HFF-Myc (cell line): ENCODE data around the gene ZNF492.
"Not testable (repeated sequence)": the region's sequence is repeated elsewhere in the genome, so short reads cannot be mapped to it uniquely, and the experiment has no call there.

Source experiments
- DNase-seq: peaks from one replicate; pipeline ENCODE4 v3.0.0-alpha.2; 2011; ENCODE audit warnings: low read depth; ENCODE audit errors: extremely low read depth
- H3K4me3 ChIP-seq: replicated peaks from 2 replicates; pipeline ENCODE4 v1.5.1; 2011; ENCODE audit warnings: low read depth, mild to moderate bottlenecking, control low read depth, low read length
- TF ChIP-seq, protein P1 (sequence below): IDR thresholded peaks from 2 replicates; pipeline ENCODE4 v1.5.1; 2012; ENCODE audit warnings: mild to moderate bottlenecking, low read depth, low read length, control low read depth; ENCODE audit errors: missing control alignments

The ZNF492 gene

DNA sequence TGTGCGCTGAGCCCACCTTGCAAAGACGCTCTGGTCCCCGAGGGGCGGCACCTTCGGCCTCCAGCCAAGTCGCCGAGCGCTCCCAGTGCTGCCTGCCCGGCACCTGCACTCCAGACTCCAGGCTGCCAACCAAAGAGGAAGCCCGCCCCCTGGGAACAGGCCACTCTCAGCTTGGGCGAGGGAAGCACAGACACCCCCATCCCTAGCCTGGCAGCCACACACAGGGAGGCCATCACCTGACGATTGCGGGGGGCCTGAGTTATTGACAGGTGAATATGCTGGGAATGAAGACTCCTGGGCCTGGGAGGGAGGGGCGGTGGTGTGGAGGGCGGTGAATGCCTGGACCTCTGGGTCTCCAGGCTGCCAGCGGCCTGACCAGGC, 10.3 kb upstream of the ZNF492 start:
- no peak overlapping the region for H3K4me3 ChIP-seq
- TF ChIP-seq, protein P1, sequence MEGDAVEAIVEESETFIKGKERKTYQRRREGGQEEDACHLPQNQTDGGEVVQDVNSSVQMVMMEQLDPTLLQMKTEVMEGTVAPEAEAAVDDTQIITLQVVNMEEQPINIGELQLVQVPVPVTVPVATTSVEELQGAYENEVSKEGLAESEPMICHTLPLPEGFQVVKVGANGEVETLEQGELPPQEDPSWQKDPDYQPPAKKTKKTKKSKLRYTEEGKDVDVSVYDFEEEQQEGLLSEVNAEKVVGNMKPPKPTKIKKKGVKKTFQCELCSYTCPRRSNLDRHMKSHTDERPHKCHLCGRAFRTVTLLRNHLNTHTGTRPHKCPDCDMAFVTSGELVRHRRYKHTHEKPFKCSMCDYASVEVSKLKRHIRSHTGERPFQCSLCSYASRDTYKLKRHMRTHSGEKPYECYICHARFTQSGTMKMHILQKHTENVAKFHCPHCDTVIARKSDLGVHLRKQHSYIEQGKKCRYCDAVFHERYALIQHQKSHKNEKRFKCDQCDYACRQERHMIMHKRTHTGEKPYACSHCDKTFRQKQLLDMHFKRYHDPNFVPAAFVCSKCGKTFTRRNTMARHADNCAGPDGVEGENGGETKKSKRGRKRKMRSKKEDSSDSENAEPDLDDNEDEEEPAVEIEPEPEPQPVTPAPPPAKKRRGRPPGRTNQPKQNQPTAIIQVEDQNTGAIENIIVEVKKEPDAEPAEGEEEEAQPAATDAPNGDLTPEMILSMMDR: no peak
- DNase-seq: no peak

DNA sequence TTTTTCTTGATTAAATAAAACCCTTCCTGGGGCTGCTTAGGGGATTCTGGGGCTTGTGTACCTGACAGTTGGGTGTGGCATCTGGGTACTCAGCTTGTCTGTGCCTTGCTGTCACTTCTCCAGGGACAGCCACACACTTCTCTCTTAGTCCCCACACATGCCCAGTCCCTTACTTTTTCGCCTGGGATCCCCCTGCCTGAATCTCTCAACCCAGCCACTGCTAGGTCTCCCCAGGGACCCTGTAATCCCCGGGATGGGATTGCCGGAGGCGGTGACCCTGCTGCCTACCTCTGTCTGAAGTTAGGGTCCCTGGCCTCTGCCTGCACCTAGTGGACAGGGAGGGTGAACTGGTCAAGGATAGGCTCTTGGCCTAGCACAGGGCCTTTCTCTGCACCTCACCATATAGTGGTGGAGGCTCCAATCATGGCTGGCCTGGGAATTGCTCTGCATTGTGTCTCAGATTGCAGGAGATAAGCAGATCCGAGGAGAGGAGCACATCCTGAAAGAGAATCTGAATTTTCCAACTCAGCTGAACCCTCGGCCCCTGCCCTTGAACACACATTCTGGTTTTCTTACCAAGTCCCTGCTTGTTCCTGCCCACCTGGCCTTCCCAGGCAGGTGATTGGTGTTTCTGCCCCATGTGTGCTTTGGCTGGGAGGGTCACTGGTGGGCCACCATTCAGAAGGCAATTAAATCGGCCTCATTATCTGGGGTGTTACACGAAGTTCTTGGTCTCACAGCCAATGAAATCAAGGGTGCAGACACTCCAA, 8.7 kb upstream of the ZNF492 start:
- no peak overlapping the region for H3K4me3 ChIP-seq
- no peak for DNase-seq
- TF ChIP-seq, protein P1: no peak

DNA sequence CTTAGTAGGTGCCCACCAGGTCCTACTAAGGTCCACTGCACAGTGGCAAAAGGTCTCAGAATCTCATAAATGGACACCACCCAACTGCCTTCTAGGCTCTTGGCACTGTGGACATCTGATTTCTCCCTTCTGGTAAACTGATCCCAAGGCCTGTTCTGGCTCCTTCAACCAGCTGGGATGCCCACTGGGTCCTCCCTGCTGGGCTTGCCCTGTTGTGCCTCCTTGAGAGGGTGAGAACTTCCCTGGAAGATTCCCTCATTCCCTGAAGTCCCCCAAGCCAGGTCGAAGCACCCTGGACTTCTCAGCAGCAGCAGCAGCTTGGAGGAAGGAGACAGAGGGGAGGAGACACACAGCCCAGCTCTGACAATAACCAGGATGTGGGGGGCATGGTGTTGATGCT, 6.6 kb upstream of the ZNF492 start:
- DNase-seq: no peak
- no peak overlapping the region for H3K4me3 ChIP-seq
- TF ChIP-seq, protein P1: no peak

DNA sequence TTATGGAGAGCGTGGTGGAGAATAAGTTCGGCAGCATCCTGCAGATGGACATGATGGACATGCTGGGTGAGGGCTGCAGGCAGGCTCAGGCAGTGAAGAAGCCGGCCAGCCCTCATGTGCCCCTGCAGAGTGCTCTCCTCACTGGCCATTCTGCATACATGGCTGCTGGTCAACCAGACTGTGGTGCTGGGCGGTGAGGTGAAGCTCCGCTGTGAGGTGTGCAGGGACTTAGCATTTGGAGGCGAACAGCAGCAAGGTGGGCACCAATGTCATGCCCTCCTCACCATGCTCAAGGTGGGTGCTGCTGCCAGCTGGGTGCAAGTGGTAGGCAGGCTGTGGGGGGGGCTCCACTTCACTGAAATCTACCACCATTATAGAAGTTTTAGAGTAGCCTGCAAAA, 5.7 kb upstream of the ZNF492 start:
- no peak for DNase-seq
- no peak overlapping the region for H3K4me3 ChIP-seq
- TF ChIP-seq, protein P1: no peak

DNA sequence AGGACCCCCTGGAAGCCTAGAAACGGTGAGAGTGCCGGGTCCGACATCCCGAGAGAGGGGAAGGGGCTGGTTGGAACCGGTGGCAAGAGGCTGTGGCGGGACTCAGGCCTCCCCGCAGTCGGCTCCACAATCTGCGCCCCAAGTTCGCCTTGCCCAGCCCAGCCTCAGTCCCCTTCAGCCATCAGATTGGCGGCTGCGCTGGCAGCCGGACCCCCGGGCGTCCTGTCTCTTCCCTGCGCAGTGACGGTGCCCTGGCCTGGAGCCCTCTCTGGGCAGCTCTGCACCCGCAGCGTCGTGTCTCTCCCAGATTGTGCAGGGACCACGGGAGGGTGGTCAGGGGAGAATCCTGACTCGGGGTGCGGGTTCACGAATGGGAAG, 315 bp downstream of the ZNF492 start:
- peak overlapping the region; percentile 38 for H3K4me3 ChIP-seq
- DNase-seq: no peak
- TF ChIP-seq, protein P1: no peak

DNA sequence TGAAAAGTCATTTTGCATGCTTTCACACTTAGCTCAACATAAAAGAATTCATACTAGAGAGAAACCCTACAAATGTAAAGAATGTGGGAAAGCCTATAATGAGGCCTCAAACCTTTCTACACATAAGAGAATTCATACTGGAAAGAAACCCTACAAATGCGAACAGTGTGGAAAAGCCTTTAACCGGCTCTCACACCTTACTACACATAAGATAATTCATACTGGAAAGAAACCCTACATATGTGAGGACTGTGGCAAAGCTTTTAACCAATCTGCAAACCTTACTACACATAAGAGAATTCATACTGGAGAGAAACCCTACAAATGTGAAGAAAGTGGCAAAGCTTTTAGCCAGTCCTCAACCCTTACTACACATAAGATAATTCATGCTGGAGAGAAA, 51.4 kb downstream of the ZNF492 start:
- H3K4me3 ChIP-seq, DNase-seq: not testable (repeated sequence)

DNA sequence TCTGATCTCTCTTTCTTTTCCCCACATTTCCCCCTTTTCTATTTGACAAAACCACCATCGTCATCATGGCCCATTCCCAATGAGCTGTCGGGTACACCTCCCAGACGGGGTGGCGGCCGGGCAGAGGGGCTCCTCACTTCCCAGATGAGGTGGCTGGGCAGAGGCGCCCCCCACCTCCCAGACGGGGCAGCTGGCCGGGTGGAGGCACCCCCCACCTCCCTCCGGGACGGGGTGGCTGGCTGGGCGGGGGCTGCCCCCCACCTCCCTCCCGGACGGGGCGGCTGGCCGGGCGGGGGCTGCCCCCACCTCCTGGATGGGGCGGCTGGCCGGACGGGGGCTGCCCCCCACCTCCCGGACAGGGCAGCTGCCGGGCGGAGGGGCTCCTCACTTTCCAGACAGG, 68.5 kb downstream of the ZNF492 start:
- not testable (repeated sequence) for DNase-seq, H3K4me3 ChIP-seq

DNA sequence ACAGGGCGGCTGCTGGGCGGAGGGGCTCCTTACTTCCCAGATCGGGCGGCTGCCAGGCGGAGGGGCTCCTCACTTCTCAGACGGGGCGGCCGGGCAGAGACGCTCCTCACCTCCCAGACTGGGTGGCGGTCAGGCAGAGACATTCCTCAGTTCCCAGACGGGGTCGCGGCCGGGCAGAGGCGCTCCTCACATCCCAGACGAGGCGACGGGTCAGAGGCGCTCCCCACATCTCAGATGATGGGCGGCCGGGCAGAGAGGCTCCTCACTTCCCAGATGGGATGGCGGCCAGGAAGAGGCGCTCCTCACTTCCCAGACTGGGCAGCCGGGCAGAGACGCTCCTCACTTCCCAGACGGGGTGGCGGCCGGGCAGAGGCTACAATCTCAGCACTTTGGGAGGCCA, 69.0 kb downstream of the ZNF492 start:
- not testable (repeated sequence) for H3K4me3 ChIP-seq, DNase-seq
